Endodermal cell (in vitro differentiated cells): ENCODE data around the gene ADGRL3. TPM values are rescaled to one million over a fixed set of nuclear protein-coding genes. Genes with fewer than 3 reads are reported as not detected.

Source experiments
- DNase-seq: peaks from one replicate; pipeline ENCODE4 v3.0.0-alpha.2; 2017
- H3K27ac ChIP-seq: 2 replicates; pipeline ENCODE4 v1.5.1; 2013; ENCODE audit warnings: mild to moderate bottlenecking, low read depth, low read length, moderate library complexity
- H3K27me3 ChIP-seq: 2 replicates; pipeline ENCODE4 v1.6.1; 2013; ENCODE audit warnings: mild to moderate bottlenecking, low read length, moderate library complexity; ENCODE audit not compliant: insufficient read depth, control insufficient read depth, poor library complexity, severe bottlenecking
- H3K36me3 ChIP-seq: 2 replicates; pipeline ENCODE4 v1.7.0; 2013; ENCODE audit warnings: mild to moderate bottlenecking, low read length, moderate library complexity; ENCODE audit not compliant: control insufficient read depth, insufficient read depth
- H3K4me1 ChIP-seq: one replicate; pipeline ENCODE4 v1.7.0; 2013; ENCODE audit warnings: low read length; ENCODE audit not compliant: control insufficient read depth, insufficient read depth
- H3K4me3 ChIP-seq: 2 replicates; pipeline ENCODE4 v1.5.1; 2013; ENCODE audit warnings: mild to moderate bottlenecking, low read length, moderate library complexity
- H3K9ac ChIP-seq: 2 replicates; pipeline ENCODE4 v1.6.1; 2013; ENCODE audit warnings: mild to moderate bottlenecking, low read length, moderate library complexity; ENCODE audit not compliant: poor library complexity, severe bottlenecking; ENCODE audit errors: extremely low read depth
- H3K9me3 ChIP-seq: 2 replicates; pipeline ENCODE4 v1.6.1; 2013; ENCODE audit warnings: mild to moderate bottlenecking, low read length, moderate library complexity; ENCODE audit not compliant: control insufficient read depth
- H3K27ac Mint-ChIP-seq: 2 replicates; pipeline ENCODE4 v1.8.0; 2020; ENCODE audit warnings: mixed read lengths
- H3K27me3 Mint-ChIP-seq: 2 replicates; pipeline ENCODE4 v1.8.0; 2021; ENCODE audit warnings: mild to moderate bottlenecking, mixed read lengths; ENCODE audit not compliant: insufficient read depth
- H3K36me3 Mint-ChIP-seq: 2 replicates; pipeline ENCODE4 v1.8.0; 2020; ENCODE audit warnings: low read depth, mixed read lengths
- H3K4me1 Mint-ChIP-seq: 2 replicates; pipeline ENCODE4 v1.8.0; 2020; ENCODE audit warnings: mixed read lengths
- H3K4me3 Mint-ChIP-seq: 2 replicates; pipeline ENCODE4 v1.8.0; 2020; ENCODE audit warnings: mild to moderate bottlenecking, moderate library complexity, mixed read lengths
- H3K9me3 Mint-ChIP-seq: 2 replicates; pipeline ENCODE4 v1.8.0; 2020; ENCODE audit warnings: mild to moderate bottlenecking, mixed read lengths
- CTCF ChIP-seq: fragments of 200-600 bp; sonication (generic); conservative IDR thresholded peaks from 2 replicates; pipeline ENCODE4 v1.5.0; 2021; ENCODE audit warnings: antibody characterized with exemption, mild to moderate bottlenecking
- WGBS, 2 experiments: methylation state at CpG; one replicate each; pipeline versions ENCODE4 v1.1.5 to v1.1.7; 2013; ENCODE audit warnings: missing lambda C conversion rate in 2 of 2, mixed read lengths in 1 of 2; ENCODE audit not compliant: insufficient coverage in 1 of 2, insufficient read length in 1 of 2; 5-methylcytosine and 5-hydroxymethylcytosine counted together
- long read RNA-seq, 4 experiments: library from polyadenylated mRNA in 2 of 4; library from RNA in 1 of 4; library from capped mRNA in 1 of 4; stranded (forward) in 3 of 4; unstranded in 1 of 4; transcript quantifications; one replicate each; pipeline ENCODE4 v2.0.0, GENCODE V29; 2020 to 2021; ENCODE audit warnings: inconsistent platforms in 1 of 4
- polyA plus RNA-seq, 2 experiments: library from polyadenylated mRNA; stranded (reverse); fragments of 50-300 nt; gene quantifications; one replicate each; pipeline ENCODE4 v1.2.3, GENCODE V29; 2013
- total RNA-seq, 2 donors: library from RNA; stranded (reverse); fragmentation: NEBNext Ultra II Directional in 1 of 2; extraction: Animal tissue kit (Norgen Biotek cat#: 25700) in 1 of 2; gene quantifications; 2 replicates in 1 of 2; 3 replicates in 1 of 2; pipeline ENCODE4 v1.2.1, GENCODE V29; 2021

ADGRL3 gene
- total RNA-seq, result 10 to 100 TPM in 1 of 2 donors, 1 to 10 TPM in 1; 9.9 to 10.3 TPM
- 20.7 TPM for polyA plus RNA-seq (2013, experiment 1 of 2)
- 22.4 TPM for polyA plus RNA-seq (2013, experiment 2 of 2)
- long read RNA-seq, experiment 1, partial matches to known transcripts, result 0 of 1 reads
- long read RNA-seq, experiment 1, other reads (novel, unspliced or antisense), result 1 of 1 reads
- long read RNA-seq, experiment 2, partial matches to known transcripts, result 3 of 11 reads
- long read RNA-seq, experiment 2, other reads (novel, unspliced or antisense), result 8 of 11 reads
- long read RNA-seq, experiment 3, full-length matches to known transcripts, result 1 of 11 reads
- long read RNA-seq, experiment 3, partial matches to known transcripts, result 4 of 11 reads
- long read RNA-seq, experiment 3, other reads (novel, unspliced or antisense), result 6 of 11 reads
- long read RNA-seq, experiment 4, result 0 reads

DNA sequence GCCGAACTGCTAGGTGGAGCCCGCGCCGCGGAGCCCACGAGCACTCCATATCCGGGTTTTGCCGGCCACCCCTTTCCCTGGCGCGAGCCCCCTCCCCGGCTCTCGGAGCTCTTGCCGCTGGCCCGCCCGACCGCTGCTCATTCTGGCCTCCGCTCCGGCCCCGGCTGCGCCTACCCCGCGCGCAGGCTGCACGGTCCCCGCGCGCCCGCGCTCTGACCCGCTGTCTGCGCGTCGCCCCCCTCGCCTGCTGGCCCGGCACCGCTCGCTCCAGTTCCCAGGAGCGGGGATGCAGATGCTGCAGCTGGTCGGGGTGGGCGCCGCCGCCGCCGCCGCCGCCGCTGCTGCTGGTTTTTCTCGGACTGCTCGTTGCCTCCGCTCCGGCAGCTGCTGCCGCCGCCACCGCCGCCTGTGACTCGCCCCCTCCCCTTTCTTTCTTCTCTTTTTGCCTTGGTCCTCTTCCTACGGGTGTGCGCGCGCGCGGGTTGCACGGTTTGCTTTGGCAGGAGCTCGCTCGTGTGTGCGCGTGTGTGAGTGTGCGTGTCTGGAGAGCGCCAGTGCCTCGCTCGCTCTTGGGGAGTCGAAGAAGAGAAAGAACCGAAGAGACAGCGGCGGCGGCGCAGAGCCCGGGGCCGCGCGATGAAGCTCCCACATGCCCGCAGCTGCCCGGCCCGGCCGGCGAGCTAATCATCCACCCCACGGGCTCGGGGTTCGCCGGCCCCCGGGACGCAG, at the start of gene ADGRL3:
Gene ADGRL3 (plus strand): TSS at position 140 of the 729 bp plus-strand sequence.
- peak; percentile 94 for DNase-seq
- Mint-ChIP-seq H3K27ac (peak within 1 kb of the TSS; percentile 94), H3K4me1 (peaks cover 24% of the 10 kb centered on the region), H3K4me3 (peak within 1 kb of the TSS; percentile 88), H3K27me3 (peaks cover 49% of the 10 kb centered on the region), H3K9me3 (no peaks in the 10 kb centered on the region), H3K36me3 (no peaks in the 10 kb centered on the region)
- Histone ChIP-seq H3K36me3 (no peaks in the 10 kb centered on the region), H3K4me3 (peak within 1 kb of the TSS; percentile 92), H3K27ac (peak within 1 kb of the TSS; percentile 90), H3K9ac (peak within 1 kb of the TSS; percentile 76), H3K27me3 (peaks cover 19% of the 10 kb centered on the region), H3K4me1 (peaks cover 3% of the 10 kb centered on the region), H3K9me3 (no peaks in the 10 kb centered on the region)
- TF ChIP-seq CTCF, result no peak
- WGBS, 2 experiments, result 0% methylated on average over 17 to 92 of the region's 92 CpGs

DNA sequence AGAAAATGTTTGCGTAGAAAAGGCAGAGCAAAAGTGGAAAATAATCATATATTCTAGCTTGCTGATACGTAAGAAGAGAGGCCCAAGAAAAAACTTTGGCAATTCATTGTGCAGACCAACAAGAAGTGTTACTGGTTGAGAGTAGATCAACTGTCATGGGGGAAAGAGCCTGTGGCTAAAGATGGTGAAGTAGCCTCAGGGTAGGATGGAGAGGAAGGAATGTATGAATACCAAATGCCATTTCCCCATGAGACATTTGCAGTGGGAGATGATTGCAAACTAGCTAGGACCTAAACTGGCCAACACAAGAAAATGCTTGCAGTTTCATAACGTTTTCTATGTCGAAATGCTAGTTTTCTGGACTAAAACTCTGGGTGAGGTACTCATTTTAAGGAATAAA, 47.7 kb upstream of the ADGRL3 start:
- H3K4me3 Mint-ChIP-seq, result no peak overlapping the region
- no peak for TF ChIP-seq CTCF
- Histone ChIP-seq H3K36me3 (no peaks in the 10 kb centered on the region), H3K27ac (no peak overlapping the region), H3K4me1 (no peaks in the 10 kb centered on the region), H3K4me3 (no peak overlapping the region), H3K9ac (no peak overlapping the region), H3K9me3 (no peaks in the 10 kb centered on the region), H3K27me3 (no peaks in the 10 kb centered on the region)
- no peaks in the 10 kb centered on the region for H3K4me1 Mint-ChIP-seq
- H3K27ac Mint-ChIP-seq, result no peak overlapping the region
- H3K27me3 Mint-ChIP-seq, result no peaks in the 10 kb centered on the region
- WGBS, 2 experiments, result 84 to 100% methylated on average over 2 to 4 of the region's 4 CpGs
- H3K9me3 Mint-ChIP-seq, result no peaks in the 10 kb centered on the region
- no peak for DNase-seq
- no peaks in the 10 kb centered on the region for H3K36me3 Mint-ChIP-seq

DNA sequence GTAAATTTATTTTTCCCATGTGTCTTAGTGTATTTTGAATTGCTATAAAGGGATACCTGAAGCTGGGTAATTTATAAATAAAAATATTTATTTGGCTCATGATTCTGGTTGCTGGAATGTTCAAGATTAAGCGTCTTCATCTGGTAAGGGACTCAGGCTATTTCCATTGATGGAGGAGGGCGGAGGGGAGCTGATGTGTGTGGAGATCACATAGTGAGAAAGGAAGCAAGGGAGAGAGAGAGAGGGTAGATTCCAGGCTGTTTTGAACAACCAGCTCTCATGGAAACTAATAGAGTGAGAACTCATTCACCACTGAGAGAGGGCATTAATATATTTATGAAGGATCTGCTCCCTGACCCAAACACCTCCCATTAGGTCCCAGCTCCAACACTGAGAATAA, 39.6 kb upstream of the ADGRL3 start:
- no peaks in the 10 kb centered on the region for H3K27me3 ChIP-seq
- H3K4me3 ChIP-seq, result no peak overlapping the region
- Mint-ChIP-seq H3K36me3 (no peaks in the 10 kb centered on the region), H3K27ac (no peak overlapping the region), H3K4me3 (no peak overlapping the region), H3K9me3 (no peaks in the 10 kb centered on the region), H3K27me3 (no peaks in the 10 kb centered on the region), H3K4me1 (no peaks in the 10 kb centered on the region)
- H3K9ac ChIP-seq, result no peak overlapping the region
- no peak overlapping the region for H3K27ac ChIP-seq
- 80 to 90% methylated on average over 1 to 2 of the region's 2 CpGs for WGBS, 2 experiments
- no peaks in the 10 kb centered on the region for H3K9me3 ChIP-seq
- no peak for DNase-seq
- no peaks in the 10 kb centered on the region for H3K4me1 ChIP-seq
- H3K36me3 ChIP-seq, result no peaks in the 10 kb centered on the region
- TF ChIP-seq CTCF, result no peak
